HG03095 (cell line): ENCODE measurements around the gene C12orf75.
"Not testable (repeated sequence)": the region's sequence is repeated elsewhere in the genome, so short reads cannot be mapped to it uniquely, and the experiment has no call there.

Experiments
- ATAC-seq: cut with Tn5 transposase; IDR thresholded peaks from one replicate; pipeline ENCODE4 v1.9.1; 2021; ENCODE audit warnings: moderate library complexity; ENCODE audit not compliant: unreplicated experiment

Gene C12orf75

GRCh38 chr12:105334001-105334400 lies 3.5 kb downstream of the C12orf75 start:
- ATAC-seq = no peak

DNA sequence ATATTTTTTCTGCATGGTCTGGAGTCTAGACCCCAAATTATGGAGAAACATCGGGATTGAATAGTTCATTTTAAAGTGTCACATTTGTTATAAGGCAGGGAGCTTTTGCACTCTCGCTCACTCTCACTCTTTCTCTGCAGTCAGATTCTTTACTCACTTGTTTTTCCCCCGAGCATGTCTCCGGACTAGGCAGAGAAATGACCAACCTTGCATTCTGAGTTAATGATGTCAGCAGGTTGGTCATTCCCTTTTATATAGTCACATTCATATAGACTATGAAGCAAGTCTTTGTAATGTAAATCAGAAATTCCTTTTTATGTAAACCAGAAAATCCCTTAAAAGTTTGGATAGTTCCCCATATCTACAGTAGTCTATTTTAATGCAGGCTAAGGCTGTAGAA lies 4.1 kb downstream of the C12orf75 start:
- no peak for ATAC-seq

DNA sequence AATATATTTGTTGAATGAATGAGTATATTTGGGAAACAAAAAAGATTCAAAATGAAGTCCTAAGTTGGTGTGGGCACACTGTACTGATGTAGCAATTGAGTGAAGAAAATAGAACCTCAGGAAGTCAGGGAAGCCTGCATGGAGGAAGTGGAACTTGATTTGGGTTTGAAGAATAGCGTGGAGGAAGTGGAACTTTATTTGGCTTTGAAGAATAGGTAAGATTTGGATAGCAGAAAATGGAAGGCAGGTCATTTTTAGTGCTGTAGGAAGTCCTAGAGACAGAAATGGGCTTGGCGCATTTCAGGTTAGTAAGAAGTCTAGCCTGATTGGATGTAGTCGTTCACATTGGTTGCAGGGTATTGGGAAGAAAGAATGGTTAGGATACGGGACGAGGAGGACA lies 5.4 kb downstream of the C12orf75 start:
- ATAC-seq = no peak

GRCh38 chr12:105336411-105336810 lies 5.9 kb downstream of the C12orf75 start:
- ATAC-seq = no peak

GRCh38 chr12:105337391-105337790 lies 6.9 kb downstream of the C12orf75 start:
- ATAC-seq = no peak

- ATAC-seq = no peak
These were observed 8.5 kb downstream of the C12orf75 start for GRCh38 chr12:105338966-105339365.

GRCh38 chr12:105341010-105341409 lies 10.5 kb downstream of the C12orf75 start:
- ATAC-seq = no peak

DNA sequence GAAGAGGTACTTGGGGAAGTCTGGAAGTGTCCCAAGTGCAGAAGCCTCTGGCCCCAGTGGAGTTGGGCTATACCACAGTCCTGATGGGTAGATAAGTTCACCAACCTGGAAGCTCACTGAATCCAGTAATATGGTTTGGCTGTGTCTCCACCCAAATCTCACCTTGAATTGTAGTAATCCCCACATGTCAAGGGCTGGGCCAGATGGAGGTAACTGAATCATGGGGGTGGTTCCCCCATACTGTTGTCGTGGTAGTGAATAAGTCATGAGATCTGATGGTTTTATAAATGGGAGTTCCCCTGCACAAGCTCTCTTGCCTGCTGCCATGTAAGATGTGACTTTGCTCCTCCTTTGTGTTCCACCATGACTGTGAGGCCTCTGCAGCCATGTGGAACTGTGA lies 11.1 kb downstream of the C12orf75 start:
- not testable (repeated sequence) for ATAC-seq

- no peak for ATAC-seq
These were observed 12.0 kb downstream of the C12orf75 start for GRCh38 chr12:105342464-105342863.

- ATAC-seq = no peak
These were observed 13.3 kb downstream of the C12orf75 start for GRCh38 chr12:105343836-105344235.

DNA sequence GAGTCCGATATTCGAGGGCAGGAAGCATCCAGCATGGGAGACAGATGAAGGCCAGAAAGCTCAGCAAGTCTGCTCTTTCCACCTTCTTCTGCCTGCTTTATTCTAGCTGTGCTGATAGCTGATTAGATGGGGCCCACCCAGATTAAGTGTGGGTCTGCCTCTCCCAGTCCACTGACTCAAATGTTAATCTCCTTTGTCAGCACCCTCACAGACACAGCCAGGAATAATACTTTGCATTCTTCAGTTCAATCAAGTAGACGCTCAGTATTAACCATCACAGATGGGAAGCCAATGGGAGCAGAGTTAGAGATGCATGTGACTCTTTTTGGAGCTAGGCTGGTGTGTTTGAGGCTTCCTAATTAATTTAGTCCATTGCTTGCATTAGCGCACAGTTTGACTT lies 17.0 kb downstream of the C12orf75 start:
- no peak for ATAC-seq

DNA sequence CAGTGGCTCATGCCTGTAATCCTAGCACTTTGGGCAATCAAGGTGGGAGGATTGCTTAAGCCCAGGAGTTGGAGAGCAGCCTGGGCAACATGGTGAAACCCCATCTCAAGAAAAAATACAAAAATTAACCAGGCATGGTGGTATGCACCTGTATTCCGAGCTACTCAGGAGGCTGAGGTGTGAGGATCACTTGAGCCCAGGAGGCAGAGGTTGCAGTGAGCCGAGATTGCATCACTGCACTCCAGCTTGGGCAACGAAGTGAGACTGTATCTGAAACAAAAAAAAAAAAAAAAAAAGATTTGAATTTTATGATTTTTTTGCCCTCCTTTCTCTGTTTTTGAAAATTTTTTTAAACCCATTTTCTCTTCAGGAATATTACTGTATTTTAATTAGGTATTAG lies 17.7 kb downstream of the C12orf75 start:
- ATAC-seq = no peak

- ATAC-seq = no peak
These were observed 18.1 kb downstream of the C12orf75 start for GRCh38 chr12:105348561-105348960.

GRCh38 chr12:105349138-105349537 lies 18.6 kb downstream of the C12orf75 start:
- no peak for ATAC-seq

- peak; percentile 53 for ATAC-seq
These were observed 21.0 kb downstream of the C12orf75 start for GRCh38 chr12:105351523-105351922.

- ATAC-seq = peak; percentile 76
These were observed 21.6 kb downstream of the C12orf75 start for GRCh38 chr12:105352052-105352451.

- ATAC-seq = no peak
These were observed 22.6 kb downstream of the C12orf75 start for GRCh38 chr12:105352940-105353635.

- no peak for ATAC-seq
These were observed 25.3 kb downstream of the C12orf75 start for GRCh38 chr12:105355752-105356151.

- ATAC-seq = peak; percentile 73
These were observed 26.7 kb downstream of the C12orf75 start for GRCh38 chr12:105357162-105357691.

DNA sequence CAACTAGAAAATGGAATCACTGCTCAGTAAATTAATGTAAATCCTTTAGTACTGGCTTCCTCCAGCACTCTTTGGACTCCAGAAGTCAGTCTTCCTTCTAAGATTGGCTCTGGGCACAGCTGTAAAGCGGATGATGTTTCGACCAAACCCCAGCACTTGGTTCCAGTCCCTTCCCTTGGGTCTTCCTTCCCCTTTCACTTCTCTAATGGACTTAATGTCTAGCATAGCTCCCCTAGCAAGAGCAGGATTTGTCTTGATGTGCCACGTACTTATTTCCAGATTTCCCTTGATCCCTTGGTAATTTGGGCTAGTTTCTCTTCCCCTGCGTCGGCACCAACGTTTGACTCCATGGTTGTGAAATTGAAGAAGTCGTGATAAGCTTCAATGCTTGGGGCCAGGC lies 28.3 kb downstream of the C12orf75 start:
- peak; percentile 49 for ATAC-seq

DNA sequence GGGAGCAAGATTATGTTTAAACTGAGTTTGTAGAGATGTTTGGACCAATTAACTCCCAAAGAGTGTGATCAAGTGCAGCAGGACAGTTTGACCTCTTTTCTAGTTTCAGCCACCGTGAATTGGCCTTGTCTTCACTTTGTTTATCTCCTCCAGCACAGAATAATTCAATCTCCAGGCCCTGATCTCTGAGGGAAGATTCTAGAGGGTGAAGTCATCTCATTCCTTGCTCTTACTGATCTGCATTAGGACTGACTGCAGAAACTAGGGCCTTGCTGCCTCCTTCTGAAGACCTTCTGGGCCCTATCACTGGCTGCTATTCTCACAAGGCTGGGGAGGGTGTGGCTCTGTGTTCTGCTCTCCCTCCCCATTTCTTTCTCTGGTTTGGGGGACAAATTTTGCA lies 29.4 kb downstream of the C12orf75 start:
- no peak for ATAC-seq

DNA sequence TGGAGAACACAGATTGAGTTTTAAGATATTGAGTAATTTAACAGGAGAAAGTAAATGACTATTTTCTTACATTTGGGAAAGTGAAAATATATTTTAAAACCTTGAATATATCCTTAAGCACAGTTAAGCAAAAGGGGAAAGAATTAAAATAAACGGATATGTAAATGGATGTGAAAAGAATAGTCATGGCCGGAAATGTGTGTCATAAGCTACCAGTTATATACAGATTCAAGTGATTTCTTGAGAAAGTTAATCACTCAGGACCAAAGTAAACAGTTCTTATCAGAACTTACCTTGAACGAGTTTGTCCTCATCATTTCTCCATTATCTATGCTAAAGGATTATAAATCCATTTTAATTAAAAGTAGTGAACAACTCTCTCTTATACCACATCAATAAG lies 33.4 kb downstream of the C12orf75 start:
- ATAC-seq = no peak

DNA sequence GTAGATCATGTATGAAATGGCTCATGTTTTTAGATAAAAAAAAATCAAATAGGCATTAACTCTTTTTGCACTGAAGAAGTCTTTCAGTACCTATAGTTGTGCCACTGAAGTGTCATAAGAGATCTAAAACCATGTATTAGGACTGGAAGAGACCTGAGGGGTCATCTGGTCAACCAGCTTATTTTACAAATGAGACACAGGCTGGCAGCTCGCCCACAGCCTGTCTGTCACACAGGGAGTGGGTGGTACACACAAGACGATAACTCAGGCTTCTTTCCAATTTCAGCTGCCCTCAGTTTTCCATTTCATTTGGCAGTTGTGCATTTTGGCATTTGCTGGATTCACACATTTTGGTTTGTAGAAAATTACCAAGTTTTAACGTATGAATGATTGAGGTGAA lies 34.7 kb downstream of the C12orf75 start:
- no peak for ATAC-seq
